SK-N-MC (cell line): ENCODE measurements around the gene CYTH3.

ENCODE experiments used
- EZH2 ChIP-seq: fragments of 200-600 bp; sonication (generic); IDR thresholded peaks from one replicate; pipeline ENCODE4 v1.6.1; 2017; ENCODE audit warnings: antibody characterized with exemption
- FOXP2 ChIP-seq: optimal IDR thresholded peaks from 2 replicates; pipeline ENCODE3; 2011; ENCODE audit warnings: mild to moderate bottlenecking, moderate library complexity; ENCODE audit not compliant: insufficient read depth; ENCODE audit errors: extremely low read length, control extremely low read depth
- POLR2AphosphoS5 ChIP-seq: IDR thresholded peaks from 2 replicates; pipeline ENCODE4 v1.6.1; 2012; ENCODE audit warnings: mild to moderate bottlenecking, low read depth, low read length, borderline replicate concordance

DNA sequence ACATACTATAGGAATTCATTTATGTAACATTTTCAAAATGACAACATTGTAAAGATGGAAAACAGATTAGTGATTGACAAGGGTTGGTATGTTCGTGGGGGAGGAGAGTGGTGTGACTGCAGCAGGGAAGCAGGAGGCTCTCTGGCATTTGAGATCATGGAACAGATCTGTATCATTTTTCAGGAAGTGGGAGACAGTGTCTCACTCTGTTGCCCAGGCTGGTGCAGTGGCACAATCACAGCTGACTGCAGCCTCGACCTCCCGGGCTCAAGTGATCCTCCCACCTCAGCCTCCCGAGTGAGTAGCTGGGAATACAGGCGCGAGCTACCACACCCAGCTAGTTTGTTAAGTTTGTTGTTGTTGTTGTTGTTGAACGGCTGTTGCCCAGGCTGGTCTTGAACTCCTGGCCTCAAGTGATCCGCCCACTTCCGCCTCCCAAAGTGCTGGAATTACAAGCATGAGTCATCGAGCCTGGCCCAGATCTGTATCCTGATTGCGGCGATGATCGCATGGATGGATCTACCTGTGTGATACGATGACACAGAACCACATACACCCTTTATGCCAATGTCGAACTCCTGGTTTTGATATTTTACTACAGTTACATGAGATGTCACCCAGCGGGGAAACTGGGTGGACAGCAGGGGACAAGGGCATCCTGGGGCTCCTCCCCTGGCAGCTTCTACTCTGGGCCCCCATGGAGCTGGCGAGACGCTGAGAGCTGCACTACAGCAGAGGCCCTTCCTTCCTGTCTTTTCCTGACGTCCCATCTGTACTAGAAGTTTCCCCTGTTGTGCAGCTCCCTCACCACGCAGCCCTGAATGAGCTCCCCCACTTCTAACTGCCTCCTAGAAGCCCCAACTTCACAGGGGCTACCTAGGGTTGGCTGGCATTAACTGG lies 12.3 kb upstream of the CYTH3 start:
- TF ChIP-seq POLR2AphosphoS5 (no peak), EZH2 (no peak), FOXP2 (no peak)
